Endodermal cell (in vitro differentiated cells): ENCODE measurements around the gene RHBDF1. TPM values are rescaled to one million over a fixed set of nuclear protein-coding genes. Genes with fewer than 3 reads are reported as not detected.

ENCODE experiments used
- DNase-seq: peaks from one replicate; pipeline ENCODE4 v3.0.0-alpha.2; 2017
- H3K27ac ChIP-seq: 2 replicates; pipeline ENCODE4 v1.5.1; 2013; ENCODE audit warnings: mild to moderate bottlenecking, low read depth, low read length, moderate library complexity
- H3K27me3 ChIP-seq: 2 replicates; pipeline ENCODE4 v1.6.1; 2013; ENCODE audit warnings: mild to moderate bottlenecking, low read length, moderate library complexity; ENCODE audit not compliant: insufficient read depth, control insufficient read depth, poor library complexity, severe bottlenecking
- H3K36me3 ChIP-seq: 2 replicates; pipeline ENCODE4 v1.7.0; 2013; ENCODE audit warnings: mild to moderate bottlenecking, low read length, moderate library complexity; ENCODE audit not compliant: control insufficient read depth, insufficient read depth
- H3K4me1 ChIP-seq: one replicate; pipeline ENCODE4 v1.7.0; 2013; ENCODE audit warnings: low read length; ENCODE audit not compliant: control insufficient read depth, insufficient read depth
- H3K4me3 ChIP-seq: 2 replicates; pipeline ENCODE4 v1.5.1; 2013; ENCODE audit warnings: mild to moderate bottlenecking, low read length, moderate library complexity
- H3K9ac ChIP-seq: 2 replicates; pipeline ENCODE4 v1.6.1; 2013; ENCODE audit warnings: mild to moderate bottlenecking, low read length, moderate library complexity; ENCODE audit not compliant: poor library complexity, severe bottlenecking; ENCODE audit errors: extremely low read depth
- H3K9me3 ChIP-seq: 2 replicates; pipeline ENCODE4 v1.6.1; 2013; ENCODE audit warnings: mild to moderate bottlenecking, low read length, moderate library complexity; ENCODE audit not compliant: control insufficient read depth
- H3K27ac Mint-ChIP-seq: 2 replicates; pipeline ENCODE4 v1.8.0; 2020; ENCODE audit warnings: mixed read lengths
- H3K27me3 Mint-ChIP-seq: 2 replicates; pipeline ENCODE4 v1.8.0; 2021; ENCODE audit warnings: mild to moderate bottlenecking, mixed read lengths; ENCODE audit not compliant: insufficient read depth
- H3K36me3 Mint-ChIP-seq: 2 replicates; pipeline ENCODE4 v1.8.0; 2020; ENCODE audit warnings: low read depth, mixed read lengths
- H3K4me1 Mint-ChIP-seq: 2 replicates; pipeline ENCODE4 v1.8.0; 2020; ENCODE audit warnings: mixed read lengths
- H3K4me3 Mint-ChIP-seq: 2 replicates; pipeline ENCODE4 v1.8.0; 2020; ENCODE audit warnings: mild to moderate bottlenecking, moderate library complexity, mixed read lengths
- H3K9me3 Mint-ChIP-seq: 2 replicates; pipeline ENCODE4 v1.8.0; 2020; ENCODE audit warnings: mild to moderate bottlenecking, mixed read lengths
- WGBS, 2 experiments: methylation state at CpG; one replicate each; pipeline versions ENCODE4 v1.1.5 to v1.1.7; 2013; ENCODE audit warnings: missing lambda C conversion rate in 2 of 2, mixed read lengths in 1 of 2; ENCODE audit not compliant: insufficient coverage in 1 of 2, insufficient read length in 1 of 2; 5-methylcytosine and 5-hydroxymethylcytosine counted together
- total RNA-seq, 2 donors: library from RNA; stranded (reverse); fragmentation: NEBNext Ultra II Directional in 1 of 2; extraction: Animal tissue kit (Norgen Biotek cat#: 25700) in 1 of 2; gene quantifications; 2 replicates in 1 of 2; 3 replicates in 1 of 2; pipeline ENCODE4 v1.2.1, GENCODE V29; 2021
- TF ChIP-seq, protein P1 (sequence below): fragments of 200-600 bp; sonication (generic); conservative IDR thresholded peaks from 2 replicates; pipeline ENCODE4 v1.5.0; 2021; ENCODE audit warnings: antibody characterized with exemption, mild to moderate bottlenecking

RHBDF1 gene
- total RNA-seq, 2 donors from 2014 or later = 70.7 to 76.4 TPM

DNA sequence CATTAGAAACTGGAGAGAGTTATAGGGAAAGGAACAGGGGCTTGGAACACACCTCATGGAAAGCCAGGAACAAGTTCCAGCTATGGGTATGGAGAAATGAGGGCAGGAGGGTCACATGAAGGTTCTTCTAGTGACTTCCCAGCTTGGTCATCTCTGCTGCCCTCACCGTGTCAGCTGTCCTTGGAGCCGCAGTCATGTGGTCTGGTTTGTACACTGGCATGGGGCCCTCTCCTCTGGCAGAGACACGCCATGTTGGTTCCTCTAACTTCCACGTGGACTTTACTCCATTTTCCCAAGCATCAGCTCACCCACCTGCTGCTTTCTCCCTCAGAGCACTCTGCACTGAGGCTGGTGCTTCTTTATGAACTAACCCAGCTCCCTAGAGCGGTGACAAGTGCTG lies 31.9 kb upstream of the RHBDF1 start:
- peaks cover 5% of the 10 kb centered on the region for H3K36me3 ChIP-seq
- 92 to 100% methylated on average over 5 of the region's 5 CpGs for WGBS, 2 experiments
- no peak overlapping the region for H3K27ac Mint-ChIP-seq
- no peak overlapping the region for H3K4me3 ChIP-seq
- peaks cover 3% of the 10 kb centered on the region for H3K4me1 ChIP-seq
- no peaks in the 10 kb centered on the region for H3K27me3 ChIP-seq
- no peaks in the 10 kb centered on the region for H3K9me3 Mint-ChIP-seq
- no peaks in the 10 kb centered on the region for H3K27me3 Mint-ChIP-seq
- no peaks in the 10 kb centered on the region for H3K4me1 Mint-ChIP-seq
- TF ChIP-seq, protein P1, sequence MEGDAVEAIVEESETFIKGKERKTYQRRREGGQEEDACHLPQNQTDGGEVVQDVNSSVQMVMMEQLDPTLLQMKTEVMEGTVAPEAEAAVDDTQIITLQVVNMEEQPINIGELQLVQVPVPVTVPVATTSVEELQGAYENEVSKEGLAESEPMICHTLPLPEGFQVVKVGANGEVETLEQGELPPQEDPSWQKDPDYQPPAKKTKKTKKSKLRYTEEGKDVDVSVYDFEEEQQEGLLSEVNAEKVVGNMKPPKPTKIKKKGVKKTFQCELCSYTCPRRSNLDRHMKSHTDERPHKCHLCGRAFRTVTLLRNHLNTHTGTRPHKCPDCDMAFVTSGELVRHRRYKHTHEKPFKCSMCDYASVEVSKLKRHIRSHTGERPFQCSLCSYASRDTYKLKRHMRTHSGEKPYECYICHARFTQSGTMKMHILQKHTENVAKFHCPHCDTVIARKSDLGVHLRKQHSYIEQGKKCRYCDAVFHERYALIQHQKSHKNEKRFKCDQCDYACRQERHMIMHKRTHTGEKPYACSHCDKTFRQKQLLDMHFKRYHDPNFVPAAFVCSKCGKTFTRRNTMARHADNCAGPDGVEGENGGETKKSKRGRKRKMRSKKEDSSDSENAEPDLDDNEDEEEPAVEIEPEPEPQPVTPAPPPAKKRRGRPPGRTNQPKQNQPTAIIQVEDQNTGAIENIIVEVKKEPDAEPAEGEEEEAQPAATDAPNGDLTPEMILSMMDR = no peak
- H3K4me3 Mint-ChIP-seq = no peak overlapping the region
- H3K36me3 Mint-ChIP-seq = peaks cover 35% of the 10 kb centered on the region
- no peak for DNase-seq
- H3K27ac ChIP-seq = no peak overlapping the region
- H3K9ac ChIP-seq = no peak overlapping the region
- H3K9me3 ChIP-seq = no peaks in the 10 kb centered on the region

DNA sequence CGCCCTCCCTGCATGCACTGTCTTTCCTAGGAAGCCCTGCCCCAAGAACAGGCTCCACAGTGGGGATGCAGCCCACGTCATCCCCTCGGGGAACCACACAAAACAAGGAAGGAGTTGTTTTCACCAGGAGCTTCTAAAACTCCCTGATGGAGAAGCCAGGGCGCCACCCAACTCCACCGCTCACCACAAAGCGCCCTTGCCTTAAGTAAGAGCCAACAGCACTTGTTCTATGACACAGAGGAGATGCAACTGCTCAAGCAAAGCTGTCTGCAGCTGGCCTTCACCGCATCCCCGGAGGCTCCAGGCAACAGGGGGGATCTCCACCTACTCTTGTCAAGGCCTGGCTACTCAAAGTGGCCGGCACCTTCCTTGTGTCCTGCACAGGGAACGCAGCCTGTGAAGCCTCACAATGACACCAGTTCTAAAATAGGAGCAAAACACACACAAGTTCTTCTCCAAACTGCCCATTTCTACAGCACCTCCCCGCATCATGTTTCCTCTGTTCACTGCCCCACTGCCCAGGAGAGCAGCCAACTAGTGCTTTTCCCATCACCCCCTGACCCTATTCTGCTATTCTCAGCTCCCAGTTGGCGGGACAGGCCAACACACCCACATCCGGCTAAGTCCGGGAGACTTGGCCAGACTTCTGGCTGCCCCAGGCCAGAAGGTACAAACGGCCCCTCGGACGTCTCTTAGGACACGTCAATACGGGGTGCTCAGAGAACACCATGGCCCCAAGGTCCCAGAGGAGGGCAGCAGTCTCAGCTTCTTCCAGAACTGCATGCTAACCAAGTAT lies 29.8 kb upstream of the RHBDF1 start:
- Histone ChIP-seq H3K4me1 (peaks cover 3% of the 10 kb centered on the region), H3K9me3 (no peaks in the 10 kb centered on the region), H3K36me3 (peaks cover 5% of the 10 kb centered on the region), H3K27me3 (no peaks in the 10 kb centered on the region), H3K9ac (no peak overlapping the region), H3K4me3 (no peak overlapping the region), H3K27ac (no peak overlapping the region)
- DNase-seq = no peak
- Mint-ChIP-seq H3K36me3 (peaks cover 31% of the 10 kb centered on the region), H3K27me3 (no peaks in the 10 kb centered on the region), H3K4me1 (no peaks in the 10 kb centered on the region), H3K27ac (no peak overlapping the region), H3K4me3 (no peak overlapping the region), H3K9me3 (no peaks in the 10 kb centered on the region)
- WGBS, 2 experiments = 92 to 96% methylated on average over 12 to 19 of the region's 19 CpGs
- TF ChIP-seq, protein P1 = no peak

DNA sequence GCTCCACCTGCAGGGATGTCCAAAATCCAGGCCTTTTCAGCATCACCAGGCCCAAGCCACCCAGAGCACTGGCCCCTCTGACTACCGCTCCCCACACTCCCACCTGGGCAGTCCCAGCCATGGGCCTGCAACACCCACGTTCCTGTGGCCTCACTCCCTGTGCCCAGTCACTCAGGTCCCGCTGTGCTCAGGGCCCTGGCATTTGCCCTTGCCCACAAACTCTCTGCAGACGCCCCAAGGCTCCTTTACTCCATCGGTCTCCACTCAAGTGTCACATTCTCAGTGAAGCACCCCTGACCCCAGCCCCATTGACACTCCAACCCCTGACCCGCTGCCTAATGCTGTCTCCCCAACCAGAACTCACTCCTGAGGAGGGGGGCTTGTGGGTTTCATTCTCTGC lies 29.2 kb upstream of the RHBDF1 start:
- Mint-ChIP-seq H3K27me3 (no peaks in the 10 kb centered on the region), H3K9me3 (no peaks in the 10 kb centered on the region), H3K4me1 (no peaks in the 10 kb centered on the region), H3K4me3 (no peak overlapping the region), H3K27ac (peak overlapping the region; percentile 0), H3K36me3 (peaks cover 29% of the 10 kb centered on the region)
- H3K27me3 ChIP-seq = no peaks in the 10 kb centered on the region
- peaks cover 5% of the 10 kb centered on the region for H3K36me3 ChIP-seq
- no peak overlapping the region for H3K27ac ChIP-seq
- no peaks in the 10 kb centered on the region for H3K4me1 ChIP-seq
- DNase-seq = no peak
- TF ChIP-seq, protein P1 = no peak
- 95% methylated on average over 3 to 6 of the region's 6 CpGs for WGBS, 2 experiments
- H3K4me3 ChIP-seq = no peak overlapping the region
- H3K9me3 ChIP-seq = no peaks in the 10 kb centered on the region
- no peak overlapping the region for H3K9ac ChIP-seq
